NK-92 treated with Interleukin-12 subunit alpha and Interleukin-12 subunit beta, amount 100 ng/mL, for 24 hours (cell line): ENCODE results near the gene POP4.
"Not testable (repeated sequence)": the region's sequence is repeated elsewhere in the genome, so short reads cannot be mapped to it uniquely, and the experiment has no call there.

Source experiments
- DNase-seq: peaks from one replicate; lab custom pipeline; 2025; lab: John Stamatoyannopoulos, UW

The POP4 gene

DNA sequence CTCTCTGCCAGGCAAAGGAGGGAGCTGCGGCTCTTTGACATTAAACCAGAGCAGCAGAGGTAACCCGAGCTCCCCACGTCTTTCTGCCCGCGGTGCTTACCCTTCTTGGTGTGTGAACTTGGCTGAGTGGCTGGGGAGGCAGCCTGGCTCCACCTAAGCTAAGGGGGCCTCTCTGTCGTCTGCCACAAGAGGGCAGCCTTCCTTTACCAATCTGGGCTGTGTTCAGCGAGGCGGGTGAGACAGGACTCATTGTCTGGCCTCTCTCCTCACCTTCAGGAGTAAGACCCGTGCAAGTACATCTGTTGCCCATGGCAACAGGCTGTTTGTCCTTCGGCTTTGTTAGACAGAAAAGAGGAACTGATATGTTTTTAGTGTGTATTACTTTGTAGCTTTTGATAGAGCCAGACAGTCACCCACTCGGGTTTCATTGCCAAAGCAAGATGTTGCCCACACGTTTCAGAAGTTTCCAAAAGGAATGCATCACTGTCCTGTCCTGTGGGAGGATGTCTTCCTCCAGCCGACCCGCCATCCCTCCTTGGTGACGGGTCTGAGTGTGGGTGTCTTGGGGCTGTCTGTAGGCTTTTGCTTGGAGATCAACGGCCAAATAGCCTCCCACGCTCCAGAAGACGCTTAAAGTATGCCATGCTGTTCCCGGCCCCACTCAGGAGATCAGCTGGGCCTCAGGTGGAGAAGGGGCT is 4.6 kb downstream of the POP4 start:
- peak; percentile 81 for DNase-seq

DNA sequence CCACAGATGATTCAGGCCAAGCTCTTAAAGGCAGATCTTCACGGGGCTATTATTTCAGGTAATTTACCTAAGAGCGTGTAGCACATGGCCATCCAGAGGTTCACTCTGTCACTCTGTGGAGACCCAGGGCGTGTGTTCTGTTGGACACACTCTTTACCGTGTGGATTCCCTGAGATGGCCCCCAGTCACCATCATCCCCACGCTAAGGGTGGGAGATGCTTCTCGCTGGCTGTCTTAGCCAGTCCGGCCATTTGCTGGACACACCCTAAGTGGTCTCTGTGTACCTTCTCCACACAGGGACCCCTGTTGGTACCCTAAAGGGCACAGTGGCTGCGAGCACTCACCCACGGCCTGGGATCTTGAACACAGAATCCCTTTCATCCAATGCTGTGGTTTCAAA is 6.0 kb downstream of the POP4 start:
- DNase-seq = no peak

DNA sequence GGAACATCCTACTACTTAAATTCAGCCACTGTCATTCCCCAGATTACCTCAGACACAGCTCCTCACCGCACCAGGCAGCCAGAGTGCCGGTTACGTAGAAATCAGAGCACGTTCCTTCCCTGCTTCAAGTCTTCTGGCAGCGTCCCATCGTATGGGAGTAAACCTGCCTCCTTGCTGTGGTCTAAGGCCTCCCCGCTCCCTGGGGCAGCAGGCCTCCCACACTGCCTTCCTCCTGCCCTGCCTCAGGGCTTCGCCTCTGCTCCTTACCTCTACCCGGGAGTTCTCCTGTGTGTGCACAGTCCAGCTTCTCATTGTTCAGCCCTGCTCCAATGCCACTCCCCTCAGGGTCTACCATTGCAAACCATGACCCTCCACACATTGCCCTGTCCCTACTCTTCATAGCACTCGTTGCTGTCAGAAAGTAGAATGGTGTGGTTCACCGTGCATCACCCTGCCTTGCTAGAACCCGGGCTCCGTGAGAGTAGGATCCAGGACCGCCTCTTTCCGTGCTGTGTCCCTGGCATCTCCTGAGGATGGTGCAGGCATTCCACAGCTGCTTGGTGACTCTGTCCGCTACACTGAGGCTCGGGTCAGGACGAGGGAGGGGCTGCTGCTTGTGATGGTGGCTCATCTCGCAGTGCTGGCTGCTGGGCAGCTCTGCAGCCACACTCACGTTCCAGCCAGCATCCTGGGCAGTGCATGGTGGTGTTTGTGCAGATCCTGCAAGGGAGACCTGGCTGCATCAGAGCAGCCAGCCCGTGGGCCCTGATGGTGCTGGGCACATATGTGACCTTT is 6.9 kb downstream of the POP4 start:
- no peak for DNase-seq

DNA sequence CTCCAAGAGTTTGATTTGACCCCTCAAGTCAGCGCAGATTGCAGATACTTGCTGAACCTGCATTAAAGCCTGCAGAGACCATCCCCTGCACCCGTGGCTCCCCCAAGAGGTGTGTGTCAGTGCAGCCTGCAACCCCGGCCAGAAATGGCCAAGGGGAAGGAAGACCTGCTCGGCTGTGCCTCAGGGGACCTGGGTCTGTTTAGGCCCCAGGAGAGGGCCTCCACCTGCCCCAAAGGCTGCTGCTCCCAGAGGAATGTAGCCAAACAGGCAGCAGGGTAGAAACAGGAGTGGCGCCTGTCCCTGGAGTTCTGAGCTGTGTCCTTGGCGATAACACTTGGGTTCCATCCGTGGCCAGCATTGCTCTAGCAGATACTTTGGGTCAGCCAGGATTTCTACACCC is 8.0 kb downstream of the POP4 start:
- no peak for DNase-seq

DNA sequence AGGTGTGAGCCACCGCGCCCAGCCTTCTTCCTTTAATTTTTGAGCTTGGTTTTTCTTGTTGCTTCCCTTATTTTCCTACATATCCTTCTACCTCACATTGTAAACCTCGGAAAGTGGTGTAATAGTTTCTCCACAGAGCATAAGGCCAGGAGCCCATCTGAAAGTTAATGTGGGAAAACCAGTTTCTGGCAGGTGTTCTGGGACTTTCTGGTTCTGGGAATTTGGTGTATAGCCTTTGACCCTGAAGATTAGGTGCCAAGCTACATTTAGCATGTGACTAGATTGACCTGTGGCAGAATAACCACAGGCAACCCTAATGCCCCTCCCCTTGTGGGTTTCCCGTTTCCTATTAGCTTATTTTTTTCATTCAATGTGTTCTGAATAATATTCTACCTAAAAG is 8.7 kb downstream of the POP4 start:
- no peak for DNase-seq

DNA sequence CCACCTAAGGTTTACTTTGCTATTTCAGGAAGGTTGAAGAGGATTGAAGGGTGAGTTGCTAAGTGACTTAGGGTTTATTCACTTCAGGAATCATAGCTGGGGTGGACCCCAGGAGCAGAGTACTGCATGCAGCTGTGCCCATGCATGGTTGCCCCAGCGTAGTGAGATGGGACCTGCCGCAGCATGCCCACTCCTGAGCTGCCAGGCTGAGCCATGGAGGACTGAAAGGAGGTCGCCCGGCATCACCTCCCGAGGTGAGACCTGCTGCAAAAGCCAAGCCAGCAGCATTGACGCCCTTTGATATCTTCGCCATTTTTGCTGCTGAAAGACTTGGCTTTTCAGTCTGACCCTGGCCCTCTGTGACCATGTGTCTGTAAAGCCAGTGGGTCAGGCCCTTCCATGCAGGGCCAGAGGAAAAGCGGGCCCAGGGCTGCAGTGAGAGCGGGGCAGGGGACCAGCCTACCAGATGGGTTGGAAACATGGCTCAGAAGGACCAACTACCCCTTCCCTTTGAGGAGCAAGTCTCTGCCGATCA is 9.9 kb downstream of the POP4 start:
- DNase-seq = no peak

DNA sequence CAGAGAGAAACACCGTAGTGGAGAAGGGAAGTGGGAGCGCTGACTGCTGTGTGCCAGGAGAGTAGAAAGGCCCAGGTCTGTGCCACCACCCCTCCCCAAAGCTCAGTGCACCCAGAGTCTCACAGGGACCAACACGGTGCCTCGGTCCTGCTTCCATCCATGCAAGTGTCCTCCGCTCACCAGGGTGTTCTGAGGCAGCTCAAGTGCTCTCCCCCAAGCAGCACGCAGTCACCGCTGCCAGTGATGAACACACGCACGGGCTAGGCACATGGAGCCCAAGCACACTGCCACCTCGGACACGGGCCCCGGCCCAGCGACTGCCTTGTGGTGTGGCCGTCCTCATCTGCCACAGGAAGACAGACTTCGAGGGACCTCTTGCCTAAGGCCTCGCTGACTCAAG is 10.5 kb downstream of the POP4 start:
- DNase-seq = no peak

DNA sequence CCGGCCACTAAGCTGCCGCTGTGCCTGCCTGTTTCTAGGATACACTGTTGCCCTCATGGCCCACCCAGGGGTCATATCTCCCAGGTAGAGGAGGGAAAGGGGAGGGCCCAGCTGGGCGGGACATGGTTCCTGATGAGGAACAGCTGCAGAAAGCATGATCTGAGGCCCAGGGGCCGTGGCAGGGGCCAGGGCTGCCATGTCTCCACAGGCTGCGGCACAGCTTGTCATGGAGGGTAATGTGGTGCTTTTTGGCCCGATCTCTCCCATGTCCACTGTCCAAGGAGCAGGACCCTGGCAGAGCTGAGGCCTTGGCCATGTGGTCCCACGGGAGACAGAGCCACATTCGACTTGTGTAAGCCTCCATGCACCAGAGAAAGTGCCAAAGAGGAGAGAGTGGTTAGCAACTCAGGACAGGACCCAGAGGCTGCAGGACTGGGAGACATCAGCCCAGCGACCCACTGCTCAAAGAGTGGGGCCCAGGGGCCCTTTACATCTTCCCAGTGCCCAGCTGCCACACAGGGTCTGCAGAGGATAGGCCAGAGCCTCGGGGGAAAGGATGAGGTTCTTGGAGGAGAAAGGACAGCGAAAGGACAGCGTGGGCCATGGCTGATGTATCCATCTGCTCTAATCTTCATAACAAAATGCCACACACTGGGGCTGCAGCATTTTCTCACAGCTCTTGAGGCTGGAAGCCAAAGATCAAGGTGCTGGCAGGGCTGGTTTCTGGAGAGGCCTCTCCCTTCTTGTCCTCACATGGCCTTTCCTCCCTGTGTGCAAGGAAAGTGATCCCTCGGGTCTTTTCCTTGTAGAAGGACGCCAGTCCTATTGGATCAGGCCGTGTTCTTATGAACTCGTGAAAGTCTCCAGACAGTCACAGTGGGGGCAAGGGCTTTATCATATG is 11.5 kb downstream of the POP4 start:
- no peak for DNase-seq

DNA sequence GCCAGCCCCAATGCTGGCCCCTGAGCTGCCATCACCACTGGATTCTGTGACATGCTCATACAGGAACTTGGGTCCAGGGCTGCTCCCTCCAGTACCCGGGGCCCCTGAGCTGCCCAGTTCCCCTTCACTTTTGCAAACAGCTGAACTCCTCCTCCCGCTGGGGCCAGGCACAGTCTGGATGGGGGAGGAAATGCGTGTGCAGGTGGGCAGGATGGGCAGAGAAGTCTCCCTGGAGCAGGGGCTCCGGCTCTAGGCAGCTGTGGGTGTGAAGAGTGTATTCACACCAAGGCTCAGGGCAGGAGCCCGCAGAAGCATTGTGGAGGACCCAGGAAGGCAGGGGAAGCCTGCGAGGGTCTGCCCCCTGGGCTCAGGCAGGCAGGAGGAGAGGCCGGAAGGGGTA is 12.4 kb downstream of the POP4 start:
- no peak for DNase-seq

DNA sequence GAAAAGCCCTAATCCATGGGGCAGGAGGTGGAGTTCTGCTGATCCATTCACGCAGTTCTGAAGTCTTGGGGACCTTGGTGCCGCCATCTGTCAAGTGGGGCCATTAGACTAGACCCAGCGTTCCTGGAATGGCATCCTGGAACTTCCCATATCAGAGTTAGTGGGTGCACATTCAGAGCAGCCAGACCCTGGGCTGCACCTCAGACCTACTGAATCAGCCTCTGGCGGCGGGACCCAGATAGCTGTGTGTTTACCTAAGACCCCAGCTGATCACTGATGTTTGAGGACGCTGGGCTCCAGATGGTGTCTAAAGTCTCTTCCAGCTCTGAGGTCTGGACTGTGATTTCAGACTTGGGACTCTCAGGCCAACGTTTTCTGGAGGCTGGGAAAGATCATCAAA is 12.8 kb downstream of the POP4 start:
- DNase-seq = no peak

DNA sequence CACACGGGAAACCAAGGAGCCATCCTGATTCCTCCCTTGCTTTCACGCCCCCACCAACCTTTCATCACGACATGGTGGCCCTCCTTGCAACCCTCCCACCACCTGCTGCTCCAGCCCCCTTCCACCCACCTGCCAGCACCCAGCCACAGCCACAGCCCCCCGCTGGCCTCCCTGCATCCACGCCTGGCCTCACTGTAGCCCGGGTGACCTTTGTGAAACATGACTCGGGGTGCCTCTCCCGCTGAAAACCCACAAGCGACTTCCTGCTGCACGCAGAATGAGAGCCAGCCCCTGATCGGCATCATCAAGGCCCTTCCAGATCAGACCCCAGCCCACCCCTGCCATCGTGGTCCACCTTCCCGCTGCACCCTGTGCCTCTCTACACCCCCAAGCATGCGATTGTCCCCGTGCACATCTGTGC is 14.9 kb downstream of the POP4 start:
- DNase-seq = peak; percentile 51

DNA sequence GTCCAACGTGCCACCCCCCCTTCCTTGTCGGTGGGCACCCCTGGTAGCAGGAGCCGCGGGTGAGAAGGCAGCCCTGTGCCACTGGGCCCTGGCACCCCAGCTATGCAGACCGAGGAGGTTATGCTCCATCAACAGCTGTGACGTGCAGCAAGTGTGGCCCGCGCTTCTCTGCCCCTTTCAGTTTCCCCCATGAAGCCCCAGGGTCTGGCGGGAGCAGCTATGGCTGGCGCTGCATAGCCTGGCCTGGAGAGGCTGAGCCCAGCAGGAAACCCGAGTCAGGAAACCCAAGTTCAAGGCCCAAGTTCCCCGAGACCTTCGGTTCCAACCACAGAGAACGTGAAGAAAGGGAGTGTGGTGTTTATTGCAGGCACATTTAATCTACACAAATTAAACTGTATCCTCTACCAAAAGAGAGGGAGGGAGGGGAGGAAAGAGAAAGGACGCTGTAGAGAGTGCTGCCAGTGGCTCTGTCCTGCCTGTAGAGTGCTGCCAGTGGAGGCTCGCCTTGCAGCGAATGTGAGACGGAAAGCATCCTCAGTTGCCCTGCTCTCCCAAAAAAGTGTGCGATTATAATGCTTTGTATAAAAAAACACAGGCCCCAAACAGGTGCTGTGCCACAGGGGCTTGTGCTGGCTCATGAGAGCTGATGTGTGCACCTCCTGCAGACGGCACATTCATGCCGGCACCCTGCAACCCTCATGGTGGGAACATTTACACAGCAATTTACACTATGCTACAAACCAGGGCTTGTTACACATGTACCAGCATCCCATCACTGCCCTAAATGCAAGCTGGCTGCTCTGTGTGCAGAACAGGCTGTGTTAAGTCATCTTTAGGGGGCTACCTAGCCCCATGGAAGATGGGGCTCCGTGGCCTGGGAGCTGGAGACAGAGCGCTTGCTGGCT is 16.3 kb downstream of the POP4 start:
- peak; percentile 46 for DNase-seq

DNA sequence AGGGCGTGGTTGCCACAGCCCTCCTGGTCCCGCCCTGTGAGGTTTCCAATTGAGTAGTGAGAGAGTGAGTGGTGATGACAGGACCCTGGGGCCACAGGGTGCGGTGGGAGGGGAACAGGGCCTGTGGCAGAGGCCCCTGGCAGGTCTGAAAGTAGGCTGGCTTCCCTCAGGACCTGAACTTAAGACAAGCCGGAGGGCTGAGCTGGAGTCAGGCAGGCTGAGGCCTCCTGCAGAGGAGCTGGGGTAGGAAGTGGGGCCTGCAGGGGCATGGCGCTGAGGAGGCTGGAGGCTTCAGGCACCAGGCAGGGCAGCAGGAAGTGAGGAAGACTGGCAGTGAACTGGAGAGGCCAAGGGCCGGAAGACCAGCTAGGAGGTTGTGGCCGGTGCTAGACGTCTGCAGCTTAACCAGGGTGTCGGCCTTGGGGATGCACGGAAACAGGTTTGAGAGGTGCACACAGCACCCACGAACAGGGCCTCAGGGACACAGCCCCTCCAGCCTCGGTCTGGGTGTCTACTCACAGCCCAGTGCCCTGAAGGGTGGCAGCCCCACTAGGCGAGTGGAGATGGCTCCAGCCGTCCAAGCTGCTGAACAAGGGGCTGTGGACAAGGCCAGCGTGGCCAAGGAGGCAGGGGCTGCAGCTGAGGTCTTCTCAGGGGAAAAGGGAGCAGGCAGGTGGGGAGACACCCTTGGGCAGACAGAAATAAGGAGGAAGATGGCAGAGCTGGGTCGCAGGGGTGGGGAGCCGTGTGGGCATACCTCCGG is 17.8 kb downstream of the POP4 start:
- peak; percentile 68 for DNase-seq

DNA sequence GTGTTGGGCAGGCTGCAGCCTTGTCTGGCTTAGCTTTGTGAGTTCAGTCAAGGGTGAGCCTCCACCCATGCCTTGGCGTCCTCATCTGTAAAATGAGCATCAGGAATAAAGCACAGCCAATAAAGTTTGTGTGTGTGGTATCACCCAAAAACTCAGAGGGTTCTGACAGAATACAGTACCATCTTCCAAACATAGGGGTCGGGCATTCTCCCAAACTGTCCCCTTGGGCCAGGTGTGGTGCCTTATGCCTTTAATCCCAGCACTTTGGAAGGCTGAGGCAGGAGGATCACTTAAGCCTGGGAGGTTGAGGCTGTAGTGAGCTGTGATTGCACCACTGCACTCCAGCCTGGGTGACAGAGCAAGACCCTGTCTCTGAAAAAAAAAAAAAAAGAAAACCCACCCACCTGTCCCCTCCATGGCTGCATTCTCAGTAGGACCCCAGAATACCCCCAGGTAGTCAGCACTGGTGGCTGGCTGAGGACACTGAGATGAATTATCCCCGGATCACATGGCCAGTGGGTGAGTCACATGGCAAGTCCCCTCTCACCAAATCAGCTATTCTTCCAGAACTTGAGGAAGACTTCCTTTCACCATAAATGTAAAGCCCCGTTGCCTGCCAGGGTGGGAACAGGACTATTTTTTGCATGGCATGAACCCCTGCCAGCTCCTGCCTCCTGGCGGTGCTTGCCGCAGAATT is 18.6 kb downstream of the POP4 start:
- no peak for DNase-seq

DNA sequence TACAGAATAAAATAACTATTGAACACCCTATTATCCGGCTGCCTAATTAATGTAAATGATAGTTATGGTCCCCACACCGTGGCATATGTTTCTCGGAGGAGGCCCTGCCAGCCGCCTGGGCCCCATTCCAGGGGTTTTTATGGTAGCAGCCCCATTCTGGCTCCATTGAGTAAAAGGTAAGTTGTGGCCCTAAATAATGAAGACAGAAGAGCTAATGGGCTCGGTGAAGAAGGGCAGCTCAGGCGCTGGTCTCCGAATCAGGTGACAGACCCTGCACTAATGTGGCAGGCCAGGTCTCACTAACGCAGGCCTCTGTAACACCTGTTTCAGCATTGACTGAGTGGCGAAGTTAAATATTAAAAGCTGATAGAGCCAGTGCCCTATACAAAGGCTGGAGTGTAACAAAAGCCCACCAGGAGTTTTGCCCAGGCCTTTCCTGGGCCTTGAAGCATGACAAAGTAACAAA is 19.1 kb downstream of the POP4 start:
- DNase-seq = no peak

DNA sequence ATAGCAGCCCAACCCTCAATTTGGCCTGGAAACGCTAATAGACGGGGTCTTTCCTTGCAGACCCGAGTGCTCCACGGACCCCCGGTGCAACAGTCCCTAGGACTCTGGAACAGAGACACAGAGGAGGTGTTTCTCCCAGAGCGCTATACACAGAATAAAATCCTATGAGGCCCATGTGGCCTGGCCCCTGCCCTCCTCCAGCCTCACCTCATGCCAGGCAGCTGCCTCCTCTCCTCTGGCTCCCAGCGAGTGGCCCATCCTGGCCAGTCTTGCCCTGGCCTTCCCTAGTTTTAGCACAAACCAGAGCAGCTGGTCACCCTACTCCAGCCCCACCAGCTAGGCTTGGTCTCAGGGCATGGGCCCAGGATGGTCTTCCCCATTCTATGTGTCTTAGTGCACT is 20.3 kb downstream of the POP4 start:
- no peak for DNase-seq

DNA sequence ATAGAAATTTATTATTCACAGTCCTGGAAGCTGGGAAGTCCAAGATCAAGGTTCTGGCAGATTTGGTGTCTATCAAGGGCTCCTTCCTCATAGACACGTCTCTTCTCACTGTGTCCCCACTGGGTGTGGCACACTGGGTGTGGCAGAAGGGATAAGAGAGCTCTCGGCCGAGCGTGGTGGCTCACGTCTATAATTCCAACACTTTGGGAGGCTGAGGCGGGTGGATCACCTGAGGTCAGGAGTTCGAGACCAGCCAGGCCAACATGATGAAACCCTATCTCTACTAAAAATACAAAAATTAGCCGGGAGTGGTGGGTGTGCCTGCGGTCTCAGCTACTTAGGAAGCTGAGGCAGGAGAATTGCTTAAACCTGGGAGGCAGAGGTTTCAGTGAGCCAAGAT is 20.7 kb downstream of the POP4 start:
- DNase-seq = not testable (repeated sequence)

DNA sequence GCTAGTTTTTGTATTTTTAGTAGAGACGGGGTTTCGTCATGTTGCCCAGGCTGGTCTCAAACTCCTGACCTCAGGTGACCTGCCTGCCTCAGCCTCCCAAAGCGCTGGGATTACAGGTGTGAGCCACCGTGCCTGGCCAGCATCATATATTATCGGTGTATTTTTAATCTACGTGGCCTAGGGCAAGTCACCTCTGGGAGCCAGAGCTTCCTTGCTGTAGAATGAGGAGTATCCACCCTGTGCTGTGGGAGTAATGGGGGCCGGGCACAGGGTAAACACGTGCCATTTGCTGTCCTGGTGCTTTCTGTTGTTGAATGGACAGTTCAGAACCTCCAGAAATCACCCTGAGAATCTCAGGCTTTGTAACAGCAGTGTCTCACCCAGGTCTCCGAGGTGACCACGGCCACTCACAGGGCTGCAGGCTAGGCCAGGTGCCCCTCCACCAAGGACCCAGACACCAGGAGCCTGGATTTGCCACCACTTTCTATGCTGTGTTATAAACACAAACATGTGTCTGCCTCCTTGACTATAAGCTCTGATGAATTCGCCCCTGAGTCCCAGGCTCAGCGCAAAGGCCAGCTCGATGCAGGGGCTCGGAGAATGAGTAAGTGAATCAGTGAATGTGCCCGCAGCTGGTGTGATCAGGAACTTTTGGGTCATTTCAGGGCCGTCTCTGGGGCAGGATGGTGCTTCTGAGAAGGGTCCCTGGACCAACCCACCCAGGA is 22.7 kb downstream of the POP4 start:
- DNase-seq = no peak
